HG02610 (cell line): ENCODE results near the gene CCR5AS.

Source experiments
- ATAC-seq: cut with Tn5 transposase; IDR thresholded peaks from one replicate; pipeline ENCODE4 v1.9.1; 2021; ENCODE audit warnings: mild to moderate bottlenecking, moderate library complexity; ENCODE audit not compliant: unreplicated experiment

CCR5AS gene

GRCh38 chr3:46381625-46382024 lies 25.2 kb downstream of the CCR5AS start:
- no peak for ATAC-seq

- ATAC-seq = no peak
Measured at GRCh38 chr3:46380471-46381221, 26.2 kb downstream of the CCR5AS start.

- ATAC-seq = no peak
Measured at GRCh38 chr3:46378426-46378942, 28.4 kb downstream of the CCR5AS start.

GRCh38 chr3:46375814-46376213 lies 31.1 kb downstream of the CCR5AS start:
- no peak for ATAC-seq

- no peak for ATAC-seq
Measured at GRCh38 chr3:46375218-46375617, 31.6 kb downstream of the CCR5AS start.

- no peak for ATAC-seq
Measured at GRCh38 chr3:46374755-46375154, 32.1 kb downstream of the CCR5AS start.

- no peak for ATAC-seq
Measured at GRCh38 chr3:46372492-46373359, 34.1 kb downstream of the CCR5AS start.

- no peak for ATAC-seq
Measured at GRCh38 chr3:46371519-46372340, 35.1 kb downstream of the CCR5AS start.

GRCh38 chr3:46370839-46371518 lies 35.9 kb downstream of the CCR5AS start, which contains the start of gene CCR5:
CCR5 (plus strand) TSS chr3:46370946; CDS start chr3:46372903, 1,957 bp downstream.
- ATAC-seq = no peak

- peak; percentile 91 for ATAC-seq
Measured at GRCh38 chr3:46369675-46370132, 37.2 kb downstream of the CCR5AS start.

- no peak for ATAC-seq
Measured at GRCh38 chr3:46369151-46369550, 37.7 kb downstream of the CCR5AS start.

GRCh38 chr3:46368569-46368968 lies 38.3 kb downstream of the CCR5AS start:
- no peak for ATAC-seq

GRCh38 chr3:46367811-46368210 lies 39.1 kb downstream of the CCR5AS start:
- ATAC-seq = no peak

- ATAC-seq = no peak
Measured at GRCh38 chr3:46365737-46366524, 40.9 kb downstream of the CCR5AS start.

- no peak for ATAC-seq
Measured at GRCh38 chr3:46365041-46365440, 41.8 kb downstream of the CCR5AS start.

- no peak for ATAC-seq
Measured at GRCh38 chr3:46361408-46362283, 45.2 kb downstream of the CCR5AS start.

- ATAC-seq = no peak
Measured at GRCh38 chr3:46360907-46361306, 46.0 kb downstream of the CCR5AS start.

- peak; percentile 79 for ATAC-seq
Measured at GRCh38 chr3:46359733-46360493, 47.0 kb downstream of the CCR5AS start.
